Common myeloid progenitor, CD34-positive (primary cell): ENCODE measurements around the gene PLA2G4D. TPM values are rescaled to one million over a fixed set of nuclear protein-coding genes. Genes with fewer than 3 reads are reported as not detected.

ENCODE experiments used
- CTCF ChIA-PET: fragments of 350-600 bp; sonication (Branson Sonifier 250); formaldehyde crosslinking; loops from one replicate; lab custom pipeline; 2021; ENCODE audit warnings: antibody characterized with exemption; lab: Charles Lee
- POLR2A ChIA-PET: fragments of 350-600 bp; sonication (Branson Sonifier 250); formaldehyde crosslinking; loops from one replicate; lab custom pipeline; 2021; ENCODE audit warnings: antibody characterized with exemption; lab: Charles Lee
- DNase-seq, 3 donors: peaks; one replicate each; pipeline versions ENCODE4 v3.0.0 to v3.0.0-alpha.2; 2013
- H3K27ac ChIP-seq, 2 experiments: 1 replicate in 1 of 2; 2 replicates in 1 of 2; pipeline ENCODE4 v1.7.0; 2013; ENCODE audit warnings: inconsistent platforms in 2 of 2, low read length in 2 of 2, mild to moderate bottlenecking in 2 of 2, low read depth in 1 of 2, moderate library complexity in 1 of 2; ENCODE audit not compliant: severe bottlenecking in 2 of 2, insufficient read depth in 1 of 2, poor library complexity in 1 of 2
- H3K27me3 ChIP-seq, 5 experiments: replicated peaks in 2 of 5; 1 replicate in 3 of 5; 2 replicates in 2 of 5; pipeline versions ENCODE4 v1.6.1 to v1.7.0; 2013; ENCODE audit warnings: low read length in 4 of 5, mild to moderate bottlenecking in 2 of 5, moderate library complexity in 2 of 5, inconsistent platforms in 1 of 5; ENCODE audit not compliant: insufficient read depth in 5 of 5, control insufficient read depth in 4 of 5
- H3K36me3 ChIP-seq, 4 experiments: 1 replicate in 2 of 4; 2 replicates in 2 of 4; pipeline versions ENCODE4 v1.6.1 to v1.7.0; 2013; ENCODE audit warnings: low read length in 3 of 4, control low read depth in 1 of 4, mild to moderate bottlenecking in 1 of 4; ENCODE audit not compliant: control insufficient read depth in 4 of 4, insufficient read depth in 4 of 4
- H3K4me1 ChIP-seq, 4 experiments: 1 replicate in 3 of 4; 2 replicates in 1 of 4; pipeline versions ENCODE4 v1.6.1 to v1.7.1; 2013; ENCODE audit warnings: low read length in 3 of 4, mild to moderate bottlenecking in 3 of 4, control low read depth in 1 of 4, inconsistent platforms in 1 of 4, moderate library complexity in 1 of 4; ENCODE audit not compliant: control insufficient read depth in 4 of 4, insufficient read depth in 4 of 4; ENCODE audit errors: control extremely low read depth in 1 of 4
- H3K4me3 ChIP-seq, 7 experiments: 1 replicate in 4 of 7; 2 replicates in 3 of 7; pipeline versions ENCODE4 v1.5.1 to v1.7.0; 2013; ENCODE audit warnings: mild to moderate bottlenecking in 7 of 7, low read length in 6 of 7, moderate library complexity in 6 of 7, inconsistent platforms in 2 of 7, low read depth in 2 of 7, control low read depth in 1 of 7; ENCODE audit not compliant: insufficient read depth in 4 of 7, control insufficient read depth in 1 of 7; ENCODE audit errors: extremely low read depth in 1 of 7
- H3K9me3 ChIP-seq, 5 experiments: 1 replicate in 4 of 5; 2 replicates in 1 of 5; pipeline versions ENCODE4 v1.6.1 to v1.7.1; 2013; ENCODE audit warnings: low read length in 4 of 5, mild to moderate bottlenecking in 2 of 5, inconsistent platforms in 1 of 5, low read depth in 1 of 5, moderate library complexity in 1 of 5; ENCODE audit not compliant: control insufficient read depth in 4 of 5, insufficient read depth in 2 of 5; ENCODE audit errors: control extremely low read depth in 1 of 5
- WGBS: methylation state at CpG from one replicate; pipeline ENCODE4 v1.1.5; 2013; ENCODE audit not compliant: insufficient coverage; 5-methylcytosine and 5-hydroxymethylcytosine counted together
- polyA plus RNA-seq: library from polyadenylated mRNA; unstranded; fragments of 120-200 nt; gene quantifications from one replicate; pipeline ENCODE4 v1.2.1, GENCODE V29; 2013

PLA2G4D gene, protein sequence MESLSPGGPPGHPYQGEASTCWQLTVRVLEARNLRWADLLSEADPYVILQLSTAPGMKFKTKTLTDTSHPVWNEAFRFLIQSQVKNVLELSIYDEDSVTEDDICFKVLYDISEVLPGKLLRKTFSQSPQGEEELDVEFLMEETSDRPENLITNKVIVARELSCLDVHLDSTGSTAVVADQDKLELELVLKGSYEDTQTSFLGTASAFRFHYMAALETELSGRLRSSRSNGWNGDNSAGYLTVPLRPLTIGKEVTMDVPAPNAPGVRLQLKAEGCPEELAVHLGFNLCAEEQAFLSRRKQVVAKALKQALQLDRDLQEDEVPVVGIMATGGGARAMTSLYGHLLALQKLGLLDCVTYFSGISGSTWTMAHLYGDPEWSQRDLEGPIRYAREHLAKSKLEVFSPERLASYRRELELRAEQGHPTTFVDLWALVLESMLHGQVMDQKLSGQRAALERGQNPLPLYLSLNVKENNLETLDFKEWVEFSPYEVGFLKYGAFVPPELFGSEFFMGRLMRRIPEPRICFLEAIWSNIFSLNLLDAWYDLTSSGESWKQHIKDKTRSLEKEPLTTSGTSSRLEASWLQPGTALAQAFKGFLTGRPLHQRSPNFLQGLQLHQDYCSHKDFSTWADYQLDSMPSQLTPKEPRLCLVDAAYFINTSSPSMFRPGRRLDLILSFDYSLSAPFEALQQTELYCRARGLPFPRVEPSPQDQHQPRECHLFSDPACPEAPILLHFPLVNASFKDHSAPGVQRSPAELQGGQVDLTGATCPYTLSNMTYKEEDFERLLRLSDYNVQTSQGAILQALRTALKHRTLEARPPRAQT
- polyA plus RNA-seq: not detected

DNA sequence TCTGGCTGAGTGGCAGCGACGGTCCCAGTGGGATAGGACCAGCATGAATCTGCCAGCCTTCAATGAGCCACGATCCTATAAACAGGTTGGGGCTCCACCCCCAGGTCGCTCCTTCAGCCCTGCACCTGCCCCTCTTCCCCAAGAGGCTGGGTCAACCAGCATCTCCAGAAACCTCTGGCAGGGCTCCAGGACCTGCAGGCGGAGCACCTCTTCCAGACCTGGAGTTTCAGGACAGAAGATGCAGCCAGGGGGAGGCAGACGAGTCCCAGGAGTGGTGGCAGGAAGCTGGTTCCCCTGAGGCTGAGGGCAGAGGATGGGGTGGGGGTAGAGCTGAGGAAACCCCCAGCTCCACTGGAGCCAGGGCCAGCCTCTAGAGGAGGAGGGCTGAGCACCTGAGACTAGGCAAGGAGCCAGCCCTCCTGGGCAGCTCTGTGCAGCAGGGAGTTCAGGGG, at the start of gene PLA2G4D:
TSS of gene PLA2G4D (minus strand) at position 51 of the 452 bp plus-strand sequence. CDS start 103 bp downstream, outside the sequence.
- no peaks in the 10 kb centered on the region for H3K4me1 ChIP-seq
- WGBS: 83% methylated on average over 5 of the region's 6 CpGs
- DNase-seq: no peak

GRCh38 chr15:42143356-42143755, 49.0 kb upstream of the PLA2G4D start:
- H3K27me3 ChIP-seq: no peaks in the 10 kb centered on the region
- POLR2A ChIA-PET: interaction anchor here (0.6 kb wide), 1 partner anchor 13 kb away, joined by 3 read pairs; no protein-coding TSS in a partner anchor
- 94% methylated on average over 3 of the region's 4 CpGs for WGBS
- CTCF ChIA-PET: interaction anchor here (0.7 to 17.8 kb wide), 4 partner anchors 13 to 281 kb away, joined by 3 to 303 read pairs (median 5); partner anchors contain the start of gene PLA2G4F
- H3K27ac ChIP-seq: no peak overlapping the region
- H3K36me3 ChIP-seq: no peaks in the 10 kb centered on the region
- no peaks in the 10 kb centered on the region for H3K4me1 ChIP-seq
- H3K9me3 ChIP-seq: no peaks in the 10 kb centered on the region
- H3K4me3 ChIP-seq: no peak overlapping the region
- DNase-seq: no peak

More for the DNA sequence above, at the start of gene PLA2G4D:
- H3K27ac ChIP-seq: no peak within 1 kb of the TSS
- no peaks in the 10 kb centered on the region for H3K27me3 ChIP-seq
- H3K9me3 ChIP-seq: no peaks in the 10 kb centered on the region
- ChIA-PET POLR2A (interaction anchor here (0.9 kb wide), 1 partner anchor 16 kb away, joined by 3 read pairs; no protein-coding TSS in a partner anchor), CTCF (interaction anchor here (0.8 to 2.3 kb wide), 3 partner anchors 9 to 12 kb away, joined by 3 to 7 read pairs (median 3); no protein-coding TSS in a partner anchor)
- no peak within 1 kb of the TSS for H3K4me3 ChIP-seq
- H3K36me3 ChIP-seq: no peaks in the 10 kb centered on the region

- no peaks in the 10 kb centered on the region for H3K36me3 ChIP-seq
- H3K27ac ChIP-seq: no peak overlapping the region
- no peak for DNase-seq
- no peaks in the 10 kb centered on the region for H3K9me3 ChIP-seq
- no peaks in the 10 kb centered on the region for H3K27me3 ChIP-seq
- WGBS: 96% methylated on average over 18 of the region's 21 CpGs
- CTCF ChIA-PET: interaction anchor here (0.8 to 17.8 kb wide), 4 partner anchors 11 to 158 kb away, joined by 3 to 303 read pairs (median 4); no protein-coding TSS in a partner anchor
- POLR2A ChIA-PET: no interaction called here
- no peaks in the 10 kb centered on the region for H3K4me1 ChIP-seq
- H3K4me3 ChIP-seq: no peak overlapping the region
Measured at GRCh38 chr15:42141795-42142667, 47.7 kb upstream of the PLA2G4D start.

DNA sequence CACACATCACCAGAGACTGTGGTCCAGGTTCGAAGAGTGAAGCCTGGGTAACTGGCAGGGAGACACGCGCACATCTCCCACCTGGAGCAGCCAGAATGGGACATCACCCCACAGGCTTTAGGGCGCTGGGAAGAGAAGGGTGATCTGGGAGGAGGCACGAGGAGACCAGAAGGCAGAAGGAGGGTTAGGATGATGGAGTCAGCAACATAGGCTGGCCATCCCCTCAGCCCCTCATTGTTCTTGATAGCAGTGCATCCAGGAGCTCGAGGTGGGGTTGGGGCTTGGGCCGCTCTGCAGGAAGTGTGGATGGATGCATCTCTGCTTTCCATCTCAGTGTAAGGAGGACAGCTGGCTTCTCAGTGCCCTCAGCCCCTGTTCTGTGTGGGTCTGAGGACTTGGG, 46.9 kb upstream of the PLA2G4D start:
- no peaks in the 10 kb centered on the region for H3K4me1 ChIP-seq
- H3K36me3 ChIP-seq: no peaks in the 10 kb centered on the region
- no peak for DNase-seq
- H3K27me3 ChIP-seq: no peaks in the 10 kb centered on the region
- no peak overlapping the region for H3K27ac ChIP-seq
- H3K4me3 ChIP-seq: no peak overlapping the region
- POLR2A ChIA-PET: no interaction called here
- 96% methylated on average over 6 of the region's 7 CpGs for WGBS
- H3K9me3 ChIP-seq: no peaks in the 10 kb centered on the region
- CTCF ChIA-PET: interaction anchor here (1.0 to 17.8 kb wide), 2 partner anchors 10 to 74 kb away, joined by 3 to 303 read pairs; no protein-coding TSS in a partner anchor

DNA sequence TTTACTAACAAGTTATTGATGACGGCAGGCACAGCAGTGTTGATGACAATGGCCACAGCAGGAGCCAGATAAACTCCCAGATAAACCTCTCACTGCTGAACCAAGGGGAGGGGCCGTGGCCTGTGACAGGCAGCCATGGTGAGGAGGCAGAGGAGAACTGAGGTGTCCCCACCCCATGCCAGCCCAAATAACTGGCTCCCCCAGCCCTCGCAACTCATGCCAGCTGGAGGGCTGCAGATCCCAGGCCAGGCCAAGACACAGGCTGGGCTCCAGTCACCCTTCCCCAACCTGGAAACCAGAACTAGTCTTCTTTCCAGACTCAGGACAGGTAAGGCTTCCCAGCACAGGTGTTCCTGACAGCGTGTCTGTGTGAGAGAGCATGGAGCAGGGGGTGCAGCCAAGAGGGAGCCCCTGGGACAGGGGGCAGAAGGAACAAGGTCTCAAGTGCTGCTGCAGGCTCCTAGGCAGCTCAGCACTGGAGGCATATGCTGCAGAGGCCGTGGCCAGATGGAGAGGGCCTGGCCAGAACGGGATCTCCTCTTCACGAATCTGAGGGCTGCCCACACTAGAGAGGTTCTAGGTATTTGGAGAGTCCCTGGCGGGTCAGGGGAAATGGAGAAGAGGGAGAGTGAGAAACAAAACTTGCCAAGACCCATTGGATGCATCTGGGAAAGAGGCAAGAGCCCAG, 46.2 kb upstream of the PLA2G4D start:
- CTCF ChIA-PET: interaction anchor here (1.1 to 17.8 kb wide), 5 partner anchors 10 to 159 kb away, joined by 3 to 303 read pairs (median 7); no protein-coding TSS in a partner anchor

DNA sequence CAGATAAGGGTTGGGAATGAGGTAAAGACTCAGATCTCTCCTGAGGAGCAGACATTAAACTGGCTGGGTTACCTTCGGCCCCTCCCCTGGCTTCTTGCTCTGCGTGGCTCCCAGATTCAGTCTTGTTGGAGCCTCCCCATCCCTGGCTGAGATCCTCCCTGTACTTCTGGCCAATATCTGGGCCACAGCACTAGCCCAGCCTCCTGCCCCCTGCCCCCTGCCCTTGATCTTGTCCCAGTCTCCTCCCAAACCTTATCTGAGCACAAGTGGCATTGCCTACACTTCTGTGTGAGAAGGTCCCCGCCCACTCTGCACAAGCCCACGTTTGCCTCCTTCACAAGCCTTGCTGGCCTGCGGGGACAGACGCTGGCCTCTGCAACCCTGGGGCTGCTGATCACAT, 45.2 kb upstream of the PLA2G4D start:
- Histone ChIP-seq H3K36me3 (no peaks in the 10 kb centered on the region), H3K4me1 (no peaks in the 10 kb centered on the region), H3K27me3 (no peaks in the 10 kb centered on the region), H3K4me3 (no peak overlapping the region), H3K9me3 (no peaks in the 10 kb centered on the region), H3K27ac (no peak overlapping the region)
- ChIA-PET CTCF (interaction anchor here (0.6 to 17.8 kb wide), 9 partner anchors 9 to 306 kb away, joined by 3 to 303 read pairs (median 5); no protein-coding TSS in a partner anchor), POLR2A (no interaction called here)
- DNase-seq: no peak
- WGBS: 85% methylated on average over 6 of the region's 6 CpGs

More for the DNA sequence above, 46.2 kb upstream of the PLA2G4D start:
- no peaks in the 10 kb centered on the region for H3K9me3 ChIP-seq
- no peak for DNase-seq
- 93% methylated on average over 5 of the region's 8 CpGs for WGBS
- no peaks in the 10 kb centered on the region for H3K27me3 ChIP-seq
- no peaks in the 10 kb centered on the region for H3K4me1 ChIP-seq
- H3K36me3 ChIP-seq: no peaks in the 10 kb centered on the region
- no peak overlapping the region for H3K27ac ChIP-seq
- POLR2A ChIA-PET: no interaction called here
- H3K4me3 ChIP-seq: no peak overlapping the region
